SJSA1 (cell line): Measurements from ENCODE around the gene FBXO31. TPM values are rescaled to one million over a fixed set of nuclear protein-coding genes. Genes with fewer than 3 reads are reported as not detected.
A peak's percentile ranks its signal among the peaks of the same experiment; 100 is the strongest.
"Not testable (repeated sequence)": the region's sequence is repeated elsewhere in the genome, so short reads cannot be mapped to it uniquely, and the experiment has no call there.

Source experiments
- DNase-seq, 2 experiments: peaks; one replicate each; pipeline ENCODE4 v3.0.0-alpha.2; 2015 to 2020; ENCODE audit warnings: low spot score in 2 of 2, low read depth in 1 of 2
- H3K27ac ChIP-seq: fragments of 250-450 bp; sonication (Bioruptor Pico); 2 replicates; pipeline ENCODE4 v1.5.1; 2020; ENCODE audit warnings: mild to moderate bottlenecking, moderate library complexity
- H3K27me3 ChIP-seq: fragments of 250-450 bp; sonication (Bioruptor Pico); replicated peaks from 2 replicates; pipeline ENCODE4 v1.5.1; 2020; ENCODE audit warnings: mild to moderate bottlenecking, moderate library complexity
- H3K36me3 ChIP-seq: fragments of 250-450 bp; sonication (Bioruptor Pico); 2 replicates; pipeline ENCODE4 v1.5.1; 2020; ENCODE audit warnings: mild to moderate bottlenecking
- H3K4me1 ChIP-seq: fragments of 250-450 bp; sonication (Bioruptor Pico); replicated peaks from 2 replicates; pipeline ENCODE4 v1.6.1; 2021; ENCODE audit warnings: mild to moderate bottlenecking
- H3K4me3 ChIP-seq: fragments of 250-450 bp; sonication (Bioruptor Pico); 2 replicates; pipeline ENCODE4 v1.5.1; 2020; ENCODE audit warnings: mild to moderate bottlenecking
- H3K9me3 ChIP-seq: fragments of 250-450 bp; sonication (Bioruptor Pico); replicated peaks from 2 replicates; pipeline ENCODE4 v1.5.1; 2020; ENCODE audit warnings: mild to moderate bottlenecking
- total RNA-seq: library from RNA; depleted of rRNA; stranded (reverse); fragments of >200 nt; shearing (Covaris generic); gene quantifications from 2 replicates; pipeline ENCODE4 v1.2.3, GENCODE V29; 2014

FBXO31 gene
- total RNA-seq, 1 experiment from 2014 or later = 26.2 TPM

- H3K27ac ChIP-seq = no peak overlapping the region
- H3K9me3 ChIP-seq = no peaks in the 10 kb centered on the region
- H3K27me3 ChIP-seq = no peaks in the 10 kb centered on the region
- peaks cover 5% of the 10 kb centered on the region for H3K4me1 ChIP-seq
- peaks cover 11% of the 10 kb centered on the region; the same call in 1 of the 2 replicates for H3K36me3 ChIP-seq
- no peak for DNase-seq
- no peak overlapping the region for H3K4me3 ChIP-seq
Observed at GRCh38 chr16:87369117-87369765, 14.3 kb downstream of the FBXO31 start.

GRCh38 chr16:87368029-87368770 is 15.4 kb downstream of the FBXO31 start:
- no peak for DNase-seq
- peaks cover 11% of the 10 kb centered on the region; the same call in 1 of the 2 replicates for H3K36me3 ChIP-seq
- no peaks in the 10 kb centered on the region for H3K9me3 ChIP-seq
- H3K4me3 ChIP-seq = no peak overlapping the region
- no peak overlapping the region for H3K27ac ChIP-seq
- no peaks in the 10 kb centered on the region for H3K27me3 ChIP-seq
- peaks cover 15% of the 10 kb centered on the region for H3K4me1 ChIP-seq

- Histone ChIP-seq H3K36me3 (peaks cover 16% of the 10 kb centered on the region), H3K4me1 (peaks cover 22% of the 10 kb centered on the region), H3K27ac (no peak overlapping the region), H3K9me3 (no peaks in the 10 kb centered on the region), H3K4me3 (no peak overlapping the region), H3K27me3 (no peaks in the 10 kb centered on the region)
- no peak for DNase-seq
Observed at GRCh38 chr16:87367529-87367928, 16.0 kb downstream of the FBXO31 start.

- Histone ChIP-seq H3K27ac (no peak overlapping the region), H3K27me3 (no peaks in the 10 kb centered on the region)
Observed at GRCh38 chr16:87366930-87367329, 16.6 kb downstream of the FBXO31 start.

GRCh38 chr16:87366288-87366687 is 17.3 kb downstream of the FBXO31 start:
- H3K4me3 ChIP-seq = no peak overlapping the region
- H3K27ac ChIP-seq = no peak overlapping the region
- peaks cover 26% of the 10 kb centered on the region for H3K36me3 ChIP-seq
- H3K9me3 ChIP-seq = no peaks in the 10 kb centered on the region
- no peaks in the 10 kb centered on the region for H3K27me3 ChIP-seq
- DNase-seq = no peak
- peaks cover 34% of the 10 kb centered on the region for H3K4me1 ChIP-seq

More at GRCh38 chr16:87366930-87367329, 16.6 kb downstream of the FBXO31 start:
- no peaks in the 10 kb centered on the region for H3K9me3 ChIP-seq
- peaks cover 28% of the 10 kb centered on the region for H3K4me1 ChIP-seq
- no peak for DNase-seq
- peaks cover 21% of the 10 kb centered on the region for H3K36me3 ChIP-seq
- H3K4me3 ChIP-seq = no peak overlapping the region

- H3K4me1 ChIP-seq = peaks cover 38% of the 10 kb centered on the region
- H3K36me3 ChIP-seq = peaks cover 35% of the 10 kb centered on the region
- DNase-seq = no peak
- H3K9me3 ChIP-seq = no peaks in the 10 kb centered on the region
- no peak overlapping the region for H3K4me3 ChIP-seq
- no peaks in the 10 kb centered on the region for H3K27me3 ChIP-seq
- no peak overlapping the region for H3K27ac ChIP-seq
Observed at GRCh38 chr16:87365021-87365713, 18.4 kb downstream of the FBXO31 start.

GRCh38 chr16:87363771-87364455 is 19.7 kb downstream of the FBXO31 start:
- peaks cover 38% of the 10 kb centered on the region for H3K4me1 ChIP-seq
- H3K36me3 ChIP-seq = peaks cover 47% of the 10 kb centered on the region
- H3K9me3 ChIP-seq = no peaks in the 10 kb centered on the region
- peak in 1 of 2 experiments; percentile 68 for DNase-seq
- 0 out of 2 replicates have a peak overlapping the region, but pooled peaks have one; percentile 4 for H3K27ac ChIP-seq
- no peaks in the 10 kb centered on the region for H3K27me3 ChIP-seq
- H3K4me3 ChIP-seq = no peak overlapping the region

- peaks cover 57% of the 10 kb centered on the region for H3K36me3 ChIP-seq
- H3K9me3 ChIP-seq, H3K27me3 ChIP-seq, H3K27ac ChIP-seq, H3K4me3 ChIP-seq, DNase-seq: not testable (repeated sequence)
- H3K4me1 ChIP-seq = peaks cover 38% of the 10 kb centered on the region
Observed at GRCh38 chr16:87362828-87363559, 20.6 kb downstream of the FBXO31 start.

GRCh38 chr16:87361916-87362619 is 21.5 kb downstream of the FBXO31 start:
- Histone ChIP-seq H3K4me1 (peaks cover 38% of the 10 kb centered on the region), H3K4me3 (no peak overlapping the region), H3K9me3 (no peaks in the 10 kb centered on the region), H3K27ac (no peak overlapping the region), H3K27me3 (no peaks in the 10 kb centered on the region), H3K36me3 (peaks cover 62% of the 10 kb centered on the region)
- peak in 1 of 2 experiments; percentile 13 for DNase-seq

- no peak for DNase-seq
- no peaks in the 10 kb centered on the region for H3K9me3 ChIP-seq
- H3K27ac ChIP-seq = no peak overlapping the region
- peaks cover 64% of the 10 kb centered on the region for H3K36me3 ChIP-seq
- no peak overlapping the region for H3K4me3 ChIP-seq
- H3K27me3 ChIP-seq = no peaks in the 10 kb centered on the region
- H3K4me1 ChIP-seq = peaks cover 38% of the 10 kb centered on the region
Observed at GRCh38 chr16:87360862-87361610, 22.5 kb downstream of the FBXO31 start.

GRCh38 chr16:87359121-87359520 is 24.5 kb downstream of the FBXO31 start:
- Histone ChIP-seq H3K4me3 (no peak overlapping the region), H3K27me3 (no peaks in the 10 kb centered on the region), H3K36me3 (peaks cover 65% of the 10 kb centered on the region)

GRCh38 chr16:87358696-87359095 is 24.9 kb downstream of the FBXO31 start:
- Histone ChIP-seq H3K9me3 (no peaks in the 10 kb centered on the region), H3K27ac (no peak overlapping the region), H3K4me1 (peaks cover 28% of the 10 kb centered on the region), H3K27me3 (no peaks in the 10 kb centered on the region), H3K4me3 (no peak overlapping the region), H3K36me3 (peaks cover 65% of the 10 kb centered on the region)
- no peak for DNase-seq

More at GRCh38 chr16:87359121-87359520, 24.5 kb downstream of the FBXO31 start:
- DNase-seq = no peak
- Histone ChIP-seq H3K27ac (no peak overlapping the region), H3K9me3 (no peaks in the 10 kb centered on the region), H3K4me1 (peaks cover 32% of the 10 kb centered on the region)
